Endothelial cell of umbilical vein (primary cell): ENCODE data around the gene ANP32E. TPM values are rescaled to one million over a fixed set of nuclear protein-coding genes. Genes with fewer than 3 reads are reported as not detected.
"Not testable (repeated sequence)": the region's sequence is repeated elsewhere in the genome, so short reads cannot be mapped to it uniquely, and the experiment has no call there.

ENCODE experiments used
- BruUV-seq: library from RNA; stranded (reverse); fragments of 400-500 nt; replicated peaks from 2 replicates; lab custom pipeline; 2021; lab: Mats Ljungman, UMichigan
- CTCF ChIA-PET: fragments of 300-600, 350-600 bp; sonication (Branson Sonifier 250); formaldehyde crosslinking; loops from one replicate; lab custom pipeline; 2021; ENCODE audit warnings: antibody characterized with exemption, inconsistent platforms; lab: Charles Lee
- POLR2A ChIA-PET: fragments of 300-600, 350-600 bp; sonication (Branson Sonifier 250); formaldehyde crosslinking; loops from one replicate; lab custom pipeline; 2021; ENCODE audit warnings: antibody characterized with exemption, inconsistent platforms; lab: Charles Lee
- DNase-seq: peaks from one replicate; pipeline ENCODE4 v3.0.0-alpha.2; 2011; ENCODE audit warnings: low read depth, low spot score
- FAIRE-seq: peaks from 2 replicates; lab custom pipeline; 2011; peaks lifted over from hg19 to GRCh38; lab: Jason Lieb, UNC
- H2AFZ ChIP-seq: 2 replicates; pipeline ENCODE4 v1.6.0; 2012; ENCODE audit warnings: low read depth, low read length, control low read depth, inconsistent platforms
- H3K27ac ChIP-seq: 2 replicates; pipeline ENCODE4 v1.5.1; 2011; ENCODE audit warnings: low read depth, mild to moderate bottlenecking, control low read depth, low read length, moderate library complexity; ENCODE audit not compliant: insufficient read depth
- H3K27me3 ChIP-seq, 2 experiments: 2 replicates each; pipeline versions ENCODE4 v1.6.0 to v1.6.1; 2011; ENCODE audit warnings: low read length in 2 of 2, mixed read lengths in 1 of 2; ENCODE audit not compliant: control insufficient read depth in 2 of 2, insufficient read depth in 2 of 2
- H3K36me3 ChIP-seq, 2 experiments: 2 replicates in 1 of 2; 3 replicates in 1 of 2; pipeline ENCODE4 v1.5.1; 2011; ENCODE audit warnings: low read length in 2 of 2, mild to moderate bottlenecking in 1 of 2, moderate library complexity in 1 of 2; ENCODE audit not compliant: control insufficient read depth in 2 of 2, insufficient read depth in 2 of 2; ENCODE audit errors: extremely low read depth in 1 of 2
- H3K4me1 ChIP-seq: 3 replicates; pipeline ENCODE4 v1.5.1; 2011; ENCODE audit warnings: mild to moderate bottlenecking, low read length; ENCODE audit not compliant: control insufficient read depth, insufficient read depth; ENCODE audit errors: extremely low read depth
- H3K4me2 ChIP-seq: 2 replicates; pipeline ENCODE4 v1.6.1; 2011; ENCODE audit warnings: low read length, control low read depth, mixed read lengths; ENCODE audit not compliant: insufficient read depth
- H3K4me3 ChIP-seq, 3 experiments: fragments of 200-600 bp in 1 of 3; sonication (generic), shearing (Covaris generic) in 1 of 3; replicated peaks in 1 of 3; 2 replicates each; pipeline ENCODE4 v1.5.1; 2011 to 2016; ENCODE audit warnings: control low read depth in 3 of 3, low read length in 3 of 3, mild to moderate bottlenecking in 2 of 3, inconsistent platforms in 1 of 3, low read depth in 1 of 3, moderate library complexity in 1 of 3; ENCODE audit not compliant: insufficient read depth in 1 of 3
- H3K79me2 ChIP-seq: 2 replicates; pipeline ENCODE4 v1.6.0; 2012; ENCODE audit warnings: low read length, inconsistent platforms; ENCODE audit not compliant: control insufficient read depth, insufficient read depth
- H3K9ac ChIP-seq: replicated peaks from 2 replicates; pipeline ENCODE3; 2011; ENCODE audit warnings: low read length, control low read depth; ENCODE audit not compliant: insufficient read depth; ENCODE audit errors: extremely low read depth
- H3K9me1 ChIP-seq: replicated peaks from 3 replicates; pipeline ENCODE4 v1.6.0; 2011; ENCODE audit warnings: mild to moderate bottlenecking, low read length; ENCODE audit not compliant: control insufficient read depth, insufficient read depth; ENCODE audit errors: extremely low read depth
- H3K9me3 ChIP-seq: replicated peaks from 2 replicates; pipeline ENCODE4 v1.5.1; 2012; ENCODE audit warnings: low read length, inconsistent platforms; ENCODE audit not compliant: control insufficient read depth, insufficient read depth
- H4K20me1 ChIP-seq: replicated peaks from 2 replicates; pipeline ENCODE3; 2011; ENCODE audit warnings: mild to moderate bottlenecking, low read length; ENCODE audit not compliant: control insufficient read depth, insufficient read depth; ENCODE audit errors: extremely low read depth
- EZH2 ChIP-seq: IDR thresholded peaks from 2 replicates; pipeline ENCODE4 v1.6.1; 2012; ENCODE audit warnings: borderline replicate concordance, low read depth, mild to moderate bottlenecking, moderate library complexity, low read length, inconsistent platforms; ENCODE audit not compliant: severe bottlenecking
- FOS ChIP-seq: IDR thresholded peaks from 2 replicates; pipeline ENCODE4 v1.6.1; 2011; ENCODE audit warnings: mild to moderate bottlenecking, low read length, moderate library complexity, borderline replicate concordance; ENCODE audit not compliant: insufficient read depth
- GATA2 ChIP-seq: IDR thresholded peaks from 2 replicates; pipeline ENCODE4 v1.7.0; 2011; ENCODE audit warnings: low read depth, mild to moderate bottlenecking, moderate library complexity, mixed read lengths, low read length; ENCODE audit not compliant: insufficient read length, insufficient read depth
- JUN ChIP-seq: IDR thresholded peaks from 2 replicates; pipeline ENCODE4 v1.6.1; 2011; ENCODE audit warnings: borderline replicate concordance, low read depth; ENCODE audit not compliant: insufficient read length, insufficient read depth
- MYC ChIP-seq: IDR thresholded peaks from one replicate; pipeline ENCODE4 v1.6.1; 2011; ENCODE audit warnings: mild to moderate bottlenecking, low read depth, low read length
- POLR2A ChIP-seq: IDR thresholded peaks from 2 replicates; pipeline ENCODE4 v1.6.1; 2012; ENCODE audit warnings: low read depth, mild to moderate bottlenecking, control low read depth, low read length
- POLR2AphosphoS5 ChIP-seq: IDR thresholded peaks from 2 replicates; pipeline ENCODE4 v1.6.1; 2012; ENCODE audit warnings: low read depth, mild to moderate bottlenecking, control low read depth, low read length, moderate library complexity; ENCODE audit not compliant: insufficient read depth
- dilution Hi-C: fragments of 300-500 bp; cut with MboI; formaldehyde crosslinking; loops from one replicate; pipeline ENCODE4 v1.15.0; 2019; ENCODE audit warnings: low sequenced_read_pairs; ENCODE audit not compliant: extremely low pct_ligation_motif_present
- intact Hi-C: fragments of 100-400 bp; cut with micrococcal nuclease; formaldehyde crosslinking; loops from one replicate; pipeline ENCODE4 v1.10.0; 2022
- polyA plus RNA-seq, 4 experiments: library from polyadenylated mRNA; depleted of rRNA in 3 of 4; stranded (reverse) in 3 of 4; unstranded in 1 of 4; fragments of >200 nt; gene quantifications; 2 replicates each; pipeline versions ENCODE4 v1.2.1 to v1.2.3, GENCODE V29; 2011 to 2012; ENCODE audit warnings: missing spikeins in 1 of 4
- total RNA-seq: library from RNA; stranded (reverse); gene quantifications from 2 replicates; pipeline ENCODE4 v1.2.3, GENCODE V29; 2021
- TF ChIP-seq, protein P1 (sequence below), 2 donors: IDR thresholded peaks; 1 replicate in 1 of 2; 2 replicates in 1 of 2; pipeline ENCODE4 v1.5.1; 2011; ENCODE audit warnings: low read length in 2 of 2, mild to moderate bottlenecking in 2 of 2, moderate library complexity in 2 of 2, control low read depth in 1 of 2, inconsistent platforms in 1 of 2, low read depth in 1 of 2; ENCODE audit not compliant: insufficient read depth in 1 of 2; ENCODE audit errors: extremely low read depth in 1 of 2
- TF ChIP-seq, protein P2 (sequence below): IDR thresholded peaks from 2 replicates; pipeline ENCODE4 v1.6.1; 2011; ENCODE audit not compliant: insufficient read depth, insufficient read length

The ANP32E gene
- total and polyA plus RNA-seq, 2 donors (not counting 3 experiments of a cell fraction or from before 2014, with no cell fraction given) = 6.8 to 53.4 TPM

GRCh38 chr1:150233359-150234308 is 2.3 kb downstream of the ANP32E start:
- H3K27me3 ChIP-seq = no peaks in the 10 kb centered on the region
- no peaks in the 10 kb centered on the region for H3K9me1 ChIP-seq
- intact Hi-C loops = loop anchor here (10.0 kb wide), 1 partner anchor 961 kb away; the partner anchor contains the start of genes PIP5K1A and VPS72
- H3K9me3 ChIP-seq = no peaks in the 10 kb centered on the region
- FAIRE-seq (no peak), DNase-seq (peak; percentile 29)
- no peak overlapping the region for H3K27ac ChIP-seq
- CTCF ChIA-PET = interaction anchor here (0.6 to 1.8 kb wide), 4 partner anchors 8 to 756 kb away, joined by 3 to 6 read pairs (median 3); no protein-coding TSS in a partner anchor
- H3K9ac ChIP-seq = peak overlapping the region; percentile 91
- peak overlapping the region; percentile 96 for H3K4me2 ChIP-seq
- dilution Hi-C loops = no loop called here
- no peaks in the 10 kb centered on the region for H3K36me3 ChIP-seq
- no peak overlapping the region for H2AFZ ChIP-seq
- no peaks in the 10 kb centered on the region for H4K20me1 ChIP-seq
- peak overlapping the region in 2 of 3 experiments; percentile 72 to 95 for H3K4me3 ChIP-seq
- POLR2A ChIA-PET = interaction anchor here (0.7 kb wide), 1 partner anchor 99 kb away, joined by 4 read pairs; no protein-coding TSS in a partner anchor
- no peak for TF ChIP-seq POLR2A
- no peak for TF ChIP-seq MYC
- TF ChIP-seq FOS = no peak
- no peak for TF ChIP-seq GATA2
- no peak for TF ChIP-seq EZH2
- TF ChIP-seq, protein P1, sequence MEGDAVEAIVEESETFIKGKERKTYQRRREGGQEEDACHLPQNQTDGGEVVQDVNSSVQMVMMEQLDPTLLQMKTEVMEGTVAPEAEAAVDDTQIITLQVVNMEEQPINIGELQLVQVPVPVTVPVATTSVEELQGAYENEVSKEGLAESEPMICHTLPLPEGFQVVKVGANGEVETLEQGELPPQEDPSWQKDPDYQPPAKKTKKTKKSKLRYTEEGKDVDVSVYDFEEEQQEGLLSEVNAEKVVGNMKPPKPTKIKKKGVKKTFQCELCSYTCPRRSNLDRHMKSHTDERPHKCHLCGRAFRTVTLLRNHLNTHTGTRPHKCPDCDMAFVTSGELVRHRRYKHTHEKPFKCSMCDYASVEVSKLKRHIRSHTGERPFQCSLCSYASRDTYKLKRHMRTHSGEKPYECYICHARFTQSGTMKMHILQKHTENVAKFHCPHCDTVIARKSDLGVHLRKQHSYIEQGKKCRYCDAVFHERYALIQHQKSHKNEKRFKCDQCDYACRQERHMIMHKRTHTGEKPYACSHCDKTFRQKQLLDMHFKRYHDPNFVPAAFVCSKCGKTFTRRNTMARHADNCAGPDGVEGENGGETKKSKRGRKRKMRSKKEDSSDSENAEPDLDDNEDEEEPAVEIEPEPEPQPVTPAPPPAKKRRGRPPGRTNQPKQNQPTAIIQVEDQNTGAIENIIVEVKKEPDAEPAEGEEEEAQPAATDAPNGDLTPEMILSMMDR (IDR thresholded peaks at IDR 0.05; ENCODE audit: extremely low read depth in 1 of 2, insufficient read depth in 1 of 2, low read depth in 1 of 2, low read length in 2 of 2) = no peak
- TF ChIP-seq JUN = no peak
- TF ChIP-seq, protein P2, sequence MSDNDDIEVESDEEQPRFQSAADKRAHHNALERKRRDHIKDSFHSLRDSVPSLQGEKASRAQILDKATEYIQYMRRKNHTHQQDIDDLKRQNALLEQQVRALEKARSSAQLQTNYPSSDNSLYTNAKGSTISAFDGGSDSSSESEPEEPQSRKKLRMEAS = no peak
- TF ChIP-seq POLR2AphosphoS5 = no peak
- H3K4me1 ChIP-seq = peaks cover 11% of the 10 kb centered on the region
- H3K79me2 ChIP-seq = peaks cover 40% of the 10 kb centered on the region
- BruUV-seq = no TSS peak

GRCh38 chr1:150232921-150233320 is 3.0 kb downstream of the ANP32E start:
- not testable (repeated sequence) for BruUV-seq

More at GRCh38 chr1:150232921-150233320, 3.0 kb downstream of the ANP32E start:
- dilution Hi-C loops, H3K9me3 ChIP-seq, H3K27me3 ChIP-seq, H2AFZ ChIP-seq, FAIRE-seq, DNase-seq, POLR2A ChIA-PET, H3K9me1 ChIP-seq, H3K4me2 ChIP-seq, H3K9ac ChIP-seq, H3K36me3 ChIP-seq, H3K4me3 ChIP-seq, H3K27ac ChIP-seq, H4K20me1 ChIP-seq: not testable (repeated sequence)
- Histone ChIP-seq H3K4me1 (peaks cover 11% of the 10 kb centered on the region), H3K79me2 (peaks cover 40% of the 10 kb centered on the region)
- intact Hi-C loops = loop anchor here (10.0 kb wide), 1 partner anchor 962 kb away; the partner anchor contains the start of genes PIP5K1A and VPS72
- CTCF ChIA-PET = interaction anchor here (1.8 kb wide), 1 partner anchor 46 kb away, joined by 6 read pairs; no protein-coding TSS in a partner anchor
